Ureter (tissue), 1 donor: Measurements from ENCODE around the gene BRD7. TPM values are rescaled to one million over a fixed set of nuclear protein-coding genes. Genes with fewer than 3 reads are reported as not detected.
A peak's percentile ranks its signal among the peaks of the same experiment; 100 is the strongest.

Experiments used
- DNase-seq: peaks from one replicate; pipeline ENCODE4 v3.0.0-alpha.2; 2020; ENCODE audit warnings: low spot score
- total RNA-seq: library from RNA; stranded (reverse); gene quantifications from one replicate; pipeline ENCODE4 v1.2.4, GENCODE V29; 2023
- donor health status: DM: yes; HTN: yes; CAD: no.

The BRD7 gene
- total RNA-seq, 1 donor from 2014 or later, result 63.7 TPM

- DNase-seq, result no peak
Observed at GRCh38 chr16:50320310-50320709, 48.5 kb downstream of the BRD7 start.

GRCh38 chr16:50318796-50319578, 49.8 kb downstream of the BRD7 start:
- DNase-seq, result no peak

- no peak for DNase-seq
Observed at GRCh38 chr16:50316848-50317630, 51.7 kb downstream of the BRD7 start.

- no peak for DNase-seq
Observed at GRCh38 chr16:50316102-50316847, 52.5 kb downstream of the BRD7 start.

GRCh38 chr16:50315346-50315997, 53.3 kb downstream of the BRD7 start:
- no peak for DNase-seq

GRCh38 chr16:50314665-50315064, 54.1 kb downstream of the BRD7 start:
- DNase-seq, result no peak

- DNase-seq, result peak; percentile 54
Observed at GRCh38 chr16:50313596-50314478, 55.0 kb downstream of the BRD7 start.

- DNase-seq, result peak; percentile 42
Observed at GRCh38 chr16:50311891-50312501, 56.8 kb downstream of the BRD7 start.

- peak; percentile 34 for DNase-seq
Observed at GRCh38 chr16:50311134-50311528, 57.7 kb downstream of the BRD7 start.

- peak; percentile 37 for DNase-seq
Observed at GRCh38 chr16:50310308-50311133, 58.3 kb downstream of the BRD7 start.

- peak; percentile 41 for DNase-seq
Observed at GRCh38 chr16:50309527-50310307, 59.1 kb downstream of the BRD7 start.

- peak; percentile 40 for DNase-seq
Observed at GRCh38 chr16:50309156-50309526, 59.6 kb downstream of the BRD7 start.

- peak; percentile 37 for DNase-seq
Observed at GRCh38 chr16:50308237-50308965, 60.4 kb downstream of the BRD7 start.

- peak; percentile 35 for DNase-seq
Observed at GRCh38 chr16:50306287-50306686, 62.5 kb downstream of the BRD7 start.

GRCh38 chr16:50305441-50306061, 63.2 kb downstream of the BRD7 start:
- peak; percentile 40 for DNase-seq

GRCh38 chr16:50304467-50305440, 64.0 kb downstream of the BRD7 start:
- DNase-seq, result peak; percentile 41
